HG03280 (cell line): ENCODE data around the gene TNFRSF18.
A peak's percentile ranks its signal among the peaks of the same experiment; 100 is the strongest.

Source experiments
- ATAC-seq: cut with Tn5 transposase; IDR thresholded peaks from one replicate; pipeline ENCODE4 v1.9.1; 2021; ENCODE audit warnings: mild to moderate bottlenecking, moderate library complexity; ENCODE audit not compliant: unreplicated experiment

TNFRSF18 gene

DNA sequence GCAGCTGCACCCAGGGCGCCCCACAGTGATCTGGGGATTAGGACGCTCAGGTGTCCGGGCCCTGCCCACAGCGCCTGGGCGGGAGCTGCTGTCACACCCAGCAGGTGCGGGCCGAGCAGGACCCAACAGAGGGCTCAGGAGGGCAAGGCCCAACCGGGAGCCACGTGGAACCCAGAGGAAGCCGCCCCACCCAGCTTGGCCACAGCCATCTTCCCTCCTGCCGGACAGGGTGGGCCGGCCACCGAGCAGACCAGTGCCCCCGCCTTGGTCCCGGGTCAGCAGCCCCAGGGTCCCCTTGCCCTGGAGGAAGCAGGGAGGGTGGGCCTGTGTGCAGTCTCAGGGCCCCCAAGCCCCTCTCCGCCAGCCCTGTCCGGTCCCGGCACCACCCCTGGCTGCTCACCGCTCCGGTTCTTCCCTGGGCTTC lies 39.0 kb downstream of the TNFRSF18 start:
- no peak for ATAC-seq

GRCh38 chr1:1166642-1167397 lies 39.6 kb downstream of the TNFRSF18 start:
- ATAC-seq: no peak

DNA sequence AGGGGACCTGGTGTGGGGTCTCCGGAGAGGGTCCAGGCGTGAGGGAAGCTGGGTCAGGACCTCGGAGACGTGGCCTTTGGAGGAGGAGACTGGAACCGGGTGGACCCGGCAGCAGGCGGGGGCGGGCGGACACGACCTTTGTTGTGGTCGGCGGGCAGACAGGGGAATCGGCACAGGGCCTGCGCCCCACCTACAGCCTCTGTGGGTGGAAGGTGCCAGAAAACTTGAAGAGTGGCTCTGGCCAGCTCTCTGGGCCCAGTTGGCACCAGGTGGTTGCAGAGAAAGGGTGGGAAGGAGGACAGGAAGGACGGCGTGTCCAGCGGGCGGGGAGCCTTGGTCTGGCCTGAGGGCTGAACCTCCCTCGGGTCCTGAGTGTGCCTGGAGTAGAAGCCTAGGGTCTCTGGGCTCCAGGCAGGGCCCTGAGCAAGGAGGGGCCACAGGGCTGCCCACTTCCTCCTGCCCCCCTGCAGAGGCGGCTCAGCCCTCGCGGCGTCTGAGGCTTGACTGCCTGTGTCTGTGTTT lies 40.4 kb downstream of the TNFRSF18 start:
- no peak for ATAC-seq

- ATAC-seq: no peak
These were observed 40.9 kb downstream of the TNFRSF18 start for GRCh38 chr1:1165485-1165884.

GRCh38 chr1:1164701-1165451 lies 41.5 kb downstream of the TNFRSF18 start:
- ATAC-seq: no peak

GRCh38 chr1:1164361-1164700 lies 42.1 kb downstream of the TNFRSF18 start:
- no peak for ATAC-seq

DNA sequence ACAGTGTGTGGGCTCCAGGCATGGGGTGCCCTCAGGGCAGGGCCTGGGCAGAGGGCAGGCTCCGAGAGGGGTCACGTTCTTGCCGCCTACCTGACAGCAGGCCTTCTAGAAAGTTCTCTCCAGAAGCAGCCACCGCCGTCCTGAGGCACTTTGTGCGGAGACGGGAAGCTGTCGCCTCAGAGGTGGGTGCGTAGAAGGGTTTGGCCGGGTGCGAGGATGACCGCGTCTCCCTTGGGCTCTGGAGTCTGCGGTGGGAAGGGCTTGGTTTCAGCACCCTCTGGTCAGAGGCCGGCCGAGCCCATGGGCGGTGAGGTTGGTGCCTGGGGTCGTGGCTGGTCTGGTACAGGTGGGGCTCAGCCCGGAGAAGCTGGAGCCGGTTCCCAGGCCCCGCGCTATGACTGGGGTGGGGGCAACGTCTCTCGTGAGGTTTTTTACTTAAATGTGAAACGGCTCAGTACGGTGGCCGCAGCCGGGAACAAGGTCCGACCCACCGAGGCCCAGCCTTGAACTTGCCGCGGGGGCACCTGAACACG lies 42.8 kb downstream of the TNFRSF18 start:
- ATAC-seq: no peak

- no peak for ATAC-seq
These were observed 43.5 kb downstream of the TNFRSF18 start for GRCh38 chr1:1162597-1163537.

DNA sequence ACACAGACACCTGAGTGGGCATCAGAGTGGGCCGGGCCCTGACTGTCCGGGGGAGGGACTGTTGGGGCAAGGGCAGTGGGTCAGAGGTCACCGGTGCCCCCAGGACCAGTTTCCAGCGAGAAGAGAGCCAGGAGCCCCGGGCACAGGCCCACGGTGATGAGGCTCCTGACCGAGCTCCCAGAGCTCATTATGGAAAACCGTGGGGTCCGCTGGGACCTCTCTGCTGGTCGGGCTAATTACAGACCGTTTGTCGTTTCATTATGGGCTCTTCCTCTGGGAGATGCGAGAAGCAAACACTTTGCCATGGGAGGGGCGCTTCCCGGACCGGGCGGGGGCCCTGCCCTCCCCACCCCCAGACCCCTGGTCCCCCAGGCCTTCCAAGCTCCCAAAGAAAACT lies 44.7 kb downstream of the TNFRSF18 start:
- ATAC-seq: no peak

- no peak for ATAC-seq
These were observed 45.2 kb downstream of the TNFRSF18 start for GRCh38 chr1:1161078-1161682.

DNA sequence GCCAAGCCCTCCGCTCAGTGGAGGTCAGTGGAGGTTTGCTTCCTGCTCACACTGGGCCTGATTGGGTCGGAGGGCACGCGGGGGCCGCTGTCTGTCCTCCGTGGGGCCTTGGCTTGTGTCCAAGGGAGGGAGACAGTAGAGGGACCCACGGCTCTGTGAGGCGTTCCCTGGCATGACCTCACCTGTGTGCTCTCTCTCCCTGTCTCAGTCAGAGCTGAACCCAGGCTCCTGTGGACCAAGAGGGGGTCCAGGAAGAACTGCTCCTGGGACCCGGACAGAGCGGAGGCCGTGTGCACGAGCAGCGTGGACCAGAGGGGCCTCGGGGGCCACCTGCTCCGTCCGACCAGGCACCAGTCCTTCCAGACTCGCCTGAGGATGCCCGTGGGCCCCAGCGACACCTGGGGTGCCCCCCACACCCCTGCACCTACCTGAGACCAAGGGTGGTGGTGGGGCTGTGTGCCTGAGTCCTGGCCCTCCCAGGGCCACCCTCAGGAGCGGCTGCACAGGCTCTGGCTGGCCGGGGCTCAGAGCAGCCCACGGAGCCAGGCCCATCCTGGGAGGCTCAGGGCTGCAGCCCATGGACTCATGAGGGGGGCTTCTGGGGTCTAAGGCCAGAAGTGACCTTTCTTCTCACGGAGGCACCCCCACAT lies 46.0 kb downstream of the TNFRSF18 start:
- ATAC-seq: no peak

GRCh38 chr1:1157914-1158710 lies 48.3 kb downstream of the TNFRSF18 start:
- peak; percentile 45 for ATAC-seq

DNA sequence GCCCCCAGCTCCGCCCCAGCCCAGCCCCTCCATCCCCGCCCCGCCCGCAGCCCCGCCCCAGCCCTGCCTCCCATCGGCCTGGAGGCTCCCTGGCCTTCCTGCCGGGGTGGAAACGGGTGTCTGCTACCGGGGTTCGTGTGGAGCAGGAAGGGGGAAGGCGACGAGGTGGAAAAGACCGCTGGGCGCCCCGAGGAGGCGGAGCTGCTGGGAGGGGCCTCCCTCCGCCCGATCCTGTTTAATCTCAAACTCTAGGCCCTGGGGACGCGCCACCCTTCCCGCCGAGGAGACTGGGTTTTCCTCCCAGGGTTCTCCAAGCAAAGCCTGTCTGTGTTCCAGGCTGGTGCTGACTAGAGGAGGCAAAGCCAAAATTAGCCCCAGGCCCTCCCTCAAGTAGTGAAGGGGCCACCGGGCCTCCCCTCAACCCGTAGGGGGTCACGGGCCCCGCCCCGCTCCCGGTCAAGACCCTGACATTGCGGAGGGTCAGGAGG lies 48.9 kb downstream of the TNFRSF18 start:
- peak; percentile 44 for ATAC-seq

GRCh38 chr1:1157033-1157365 lies 49.4 kb downstream of the TNFRSF18 start:
- ATAC-seq: no peak

GRCh38 chr1:1156140-1157032 lies 50.0 kb downstream of the TNFRSF18 start:
- ATAC-seq: no peak

- ATAC-seq: no peak
These were observed 51.1 kb downstream of the TNFRSF18 start for GRCh38 chr1:1155258-1155657.

DNA sequence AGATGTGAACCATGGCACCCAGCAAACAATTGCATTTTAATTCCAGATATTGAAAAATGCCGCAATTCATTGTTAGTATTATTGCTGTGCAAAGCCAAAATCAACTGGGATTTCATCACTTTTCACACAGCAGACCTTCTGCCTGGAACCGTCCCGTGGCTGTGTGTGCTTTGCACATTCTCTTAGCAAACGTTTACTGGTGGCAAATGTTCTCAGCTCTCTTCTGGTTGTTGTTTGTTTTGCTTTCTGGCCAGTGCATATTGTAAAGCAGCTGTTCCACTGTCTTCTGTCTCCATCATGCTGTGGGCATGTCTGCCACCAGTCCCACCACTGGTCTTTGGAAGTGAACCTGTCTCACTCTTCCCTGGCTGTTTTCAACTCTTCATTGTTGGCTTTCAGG lies 52.5 kb downstream of the TNFRSF18 start:
- no peak for ATAC-seq
